Vagina (tissue), 2 donors: ENCODE results near the gene ABHD8. TPM values are rescaled to one million over a fixed set of nuclear protein-coding genes. Genes with fewer than 3 reads are reported as not detected.
A peak's percentile ranks its signal among the peaks of the same experiment; 100 is the strongest.

Experiments used
- DNase-seq, 2 donors: peaks; one replicate each; pipeline ENCODE4 v3.0.0-alpha.2; 2017; ENCODE audit errors: extremely low spot score in 2 of 2
- H3K27ac ChIP-seq: fragments of 200-600 bp; sonication (generic); one replicate; pipeline ENCODE4 v1.5.1; 2019
- H3K27me3 ChIP-seq: fragments of 200-600 bp; sonication (generic); one replicate; pipeline ENCODE4 v1.5.1; 2019
- H3K36me3 ChIP-seq, 2 donors: fragments of 200-600 bp; sonication (generic); one replicate each; pipeline ENCODE4 v1.5.1; 2017 to 2019
- H3K4me1 ChIP-seq: fragments of 200-600 bp; sonication (generic); one replicate; pipeline ENCODE4 v1.5.1; 2019
- H3K4me3 ChIP-seq, 2 donors: fragments of 200-600 bp; sonication (generic); 1 replicate in 1 of 2; 2 replicates in 1 of 2; pipeline ENCODE4 v1.5.1; 2016 to 2019
- H3K9me3 ChIP-seq: fragments of 200-600 bp; sonication (generic); one replicate; pipeline ENCODE4 v1.5.1; 2019
- POLR2A ChIP-seq, 2 donors: fragments of 450-650 bp; IDR thresholded peaks; one replicate each; pipeline ENCODE4 v1.6.1; 2017; ENCODE audit warnings: antibody characterized with exemption in 2 of 2, mild to moderate bottlenecking in 2 of 2, moderate library complexity in 2 of 2
- POLR2AphosphoS5 ChIP-seq, 2 donors: sonication (generic); formaldehyde crosslinking; IDR thresholded peaks; one replicate each; pipeline ENCODE4 v1.9.0; 2017; ENCODE audit warnings: antibody characterized with exemption in 2 of 2, mild to moderate bottlenecking in 2 of 2, low read depth in 1 of 2; ENCODE audit not compliant: insufficient read depth in 1 of 2
- intact Hi-C: fragments of 100-400 bp; cut with DNase I; formaldehyde crosslinking; loops from one replicate; pipeline ENCODE4 v1.15.1; 2023
- total RNA-seq: library from RNA; depleted of rRNA; stranded (reverse); fragments of >200 nt; gene quantifications from one replicate; pipeline ENCODE4 v1.2.3, GENCODE V29; 2016
- TF ChIP-seq, protein P1 (sequence below), 3 experiments: fragments of 450-650 bp in 2 of 3; fragments of 200-600 bp in 1 of 3; sonication (generic) in 1 of 3; IDR thresholded peaks; one replicate each; pipeline ENCODE4 v1.5.1; 2017 to 2019; ENCODE audit warnings: antibody characterized with exemption in 3 of 3, mild to moderate bottlenecking in 2 of 3, moderate library complexity in 2 of 3

The ABHD8 gene
- total RNA-seq, 1 donor from 2014 or later: 10.8 TPM

- peaks cover 47% of the 10 kb centered on the region for H3K4me1 ChIP-seq
- peak overlapping the region; percentile 85 for H3K27ac ChIP-seq
- TF ChIP-seq, protein P1, sequence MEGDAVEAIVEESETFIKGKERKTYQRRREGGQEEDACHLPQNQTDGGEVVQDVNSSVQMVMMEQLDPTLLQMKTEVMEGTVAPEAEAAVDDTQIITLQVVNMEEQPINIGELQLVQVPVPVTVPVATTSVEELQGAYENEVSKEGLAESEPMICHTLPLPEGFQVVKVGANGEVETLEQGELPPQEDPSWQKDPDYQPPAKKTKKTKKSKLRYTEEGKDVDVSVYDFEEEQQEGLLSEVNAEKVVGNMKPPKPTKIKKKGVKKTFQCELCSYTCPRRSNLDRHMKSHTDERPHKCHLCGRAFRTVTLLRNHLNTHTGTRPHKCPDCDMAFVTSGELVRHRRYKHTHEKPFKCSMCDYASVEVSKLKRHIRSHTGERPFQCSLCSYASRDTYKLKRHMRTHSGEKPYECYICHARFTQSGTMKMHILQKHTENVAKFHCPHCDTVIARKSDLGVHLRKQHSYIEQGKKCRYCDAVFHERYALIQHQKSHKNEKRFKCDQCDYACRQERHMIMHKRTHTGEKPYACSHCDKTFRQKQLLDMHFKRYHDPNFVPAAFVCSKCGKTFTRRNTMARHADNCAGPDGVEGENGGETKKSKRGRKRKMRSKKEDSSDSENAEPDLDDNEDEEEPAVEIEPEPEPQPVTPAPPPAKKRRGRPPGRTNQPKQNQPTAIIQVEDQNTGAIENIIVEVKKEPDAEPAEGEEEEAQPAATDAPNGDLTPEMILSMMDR (IDR thresholded peaks at IDR 0.05): no peak
- no peak for TF ChIP-seq POLR2A (IDR thresholded peaks at IDR 0.05)
- no peak for TF ChIP-seq POLR2AphosphoS5 (IDR thresholded peaks at IDR 0.05; ENCODE audit: insufficient read depth in 1 of 2, low read depth in 1 of 2)
- H3K36me3 ChIP-seq: peaks cover 0 to 15% of the 10 kb centered on the region in 2 donors
- no peaks in the 10 kb centered on the region for H3K9me3 ChIP-seq
- no peak overlapping the region for H3K4me3 ChIP-seq
- H3K27me3 ChIP-seq: no peaks in the 10 kb centered on the region
- no peak for DNase-seq
- intact Hi-C loops: no loop called here
Observed at GRCh38 chr19:17242431-17243208, 60.6 kb downstream of the ABHD8 start.

Other genes starting within 250 kb of the ABHD8 start
- gene HAUS8, start 228.0 kb downstream of the ABHD8 start, total RNA-seq: 4.7 TPM
- gene MYO9B, start 227.6 kb downstream of the ABHD8 start, total RNA-seq: 100 TPM
- 30.9 TPM for gene USE1, start 88.1 kb downstream of the ABHD8 start, total RNA-seq
- gene OCEL1, start 77.2 kb downstream of the ABHD8 start, total RNA-seq: 24.1 TPM
- gene NR2F6, start 57.5 kb downstream of the ABHD8 start, total RNA-seq: 41.3 TPM
- 20.4 TPM for gene USHBP1, start 38.7 kb downstream of the ABHD8 start, total RNA-seq
- gene BABAM1, start 36.0 kb downstream of the ABHD8 start, total RNA-seq: 59.7 TPM
- gene ANKLE1, start 21.5 kb downstream of the ABHD8 start, total RNA-seq: 2.9 TPM
- gene MRPL34, start 2.4 kb upstream of the ABHD8 start, total RNA-seq: 176 TPM
- gene DDA1, start 6.1 kb upstream of the ABHD8 start, total RNA-seq: 12.0 TPM
- 10.3 TPM for gene ANO8, start 31.4 kb upstream of the ABHD8 start, total RNA-seq
- 25.5 TPM for gene GTPBP3, start 34.1 kb upstream of the ABHD8 start, total RNA-seq
- 74.9 TPM for gene PLVAP, start 73.9 kb upstream of the ABHD8 start, total RNA-seq
- not detected for gene CCDC194, start 90.8 kb upstream of the ABHD8 start, total RNA-seq
- 88.4 TPM for gene BST2, start 102.2 kb upstream of the ABHD8 start, total RNA-seq
- gene MVB12A, start 116.6 kb upstream of the ABHD8 start, total RNA-seq: 53.3 TPM
- gene TMEM221, start 145.2 kb upstream of the ABHD8 start, total RNA-seq: 0.49 TPM
- gene NXNL1, start 157.5 kb upstream of the ABHD8 start, total RNA-seq: not detected
- gene SLC27A1, start 167.1 kb upstream of the ABHD8 start, total RNA-seq: 22.1 TPM
- gene PGLS, start 208.2 kb upstream of the ABHD8 start, total RNA-seq: 134 TPM